Osteocyte (in vitro differentiated cells): ENCODE results near the gene MRGPRD. TPM values are rescaled to one million over a fixed set of nuclear protein-coding genes. Genes with fewer than 3 reads are reported as not detected.

Experiments
- DNase-seq: peaks from one replicate; pipeline ENCODE4 v3.0.0; 2021; ENCODE audit warnings: mixed read lengths; ENCODE audit not compliant: unreplicated experiment; ENCODE audit errors: extremely low spot score
- H3K27ac Mint-ChIP-seq: one replicate; pipeline ENCODE4 v1.8.0; 2021; ENCODE audit warnings: mild to moderate bottlenecking, mixed read lengths; ENCODE audit not compliant: unreplicated experiment
- H3K27me3 Mint-ChIP-seq: one replicate; pipeline ENCODE4 v1.8.0; 2021; ENCODE audit warnings: mixed read lengths; ENCODE audit not compliant: unreplicated experiment
- H3K36me3 Mint-ChIP-seq: one replicate; pipeline ENCODE4 v1.8.0; 2021; ENCODE audit warnings: mixed read lengths; ENCODE audit not compliant: unreplicated experiment
- H3K4me1 Mint-ChIP-seq: one replicate; pipeline ENCODE4 v1.8.0; 2021; ENCODE audit warnings: mixed read lengths; ENCODE audit not compliant: unreplicated experiment
- H3K4me3 Mint-ChIP-seq: one replicate; pipeline ENCODE4 v1.8.0; 2021; ENCODE audit warnings: mild to moderate bottlenecking, moderate library complexity, mixed read lengths; ENCODE audit not compliant: unreplicated experiment
- H3K9me3 Mint-ChIP-seq: one replicate; pipeline ENCODE4 v1.8.0; 2021; ENCODE audit warnings: mixed read lengths; ENCODE audit not compliant: unreplicated experiment
- total RNA-seq: library from RNA; stranded (reverse); gene quantifications from 2 replicates; pipeline ENCODE4 v1.2.1, GENCODE V29; 2021
- TF ChIP-seq, protein P1 (sequence below): fragments of 200-600 bp; sonication (generic); IDR thresholded peaks from 2 replicates; pipeline ENCODE4 v1.5.0; 2021; ENCODE audit warnings: antibody characterized with exemption, mild to moderate bottlenecking, moderate library complexity

The MRGPRD gene
- total RNA-seq, 1 donor from 2014 or later, result not detected

GRCh38 chr11:68933605-68934320 is 47.0 kb downstream of the MRGPRD start:
- no peaks in the 10 kb centered on the region for H3K27me3 Mint-ChIP-seq
- TF ChIP-seq, protein P1, sequence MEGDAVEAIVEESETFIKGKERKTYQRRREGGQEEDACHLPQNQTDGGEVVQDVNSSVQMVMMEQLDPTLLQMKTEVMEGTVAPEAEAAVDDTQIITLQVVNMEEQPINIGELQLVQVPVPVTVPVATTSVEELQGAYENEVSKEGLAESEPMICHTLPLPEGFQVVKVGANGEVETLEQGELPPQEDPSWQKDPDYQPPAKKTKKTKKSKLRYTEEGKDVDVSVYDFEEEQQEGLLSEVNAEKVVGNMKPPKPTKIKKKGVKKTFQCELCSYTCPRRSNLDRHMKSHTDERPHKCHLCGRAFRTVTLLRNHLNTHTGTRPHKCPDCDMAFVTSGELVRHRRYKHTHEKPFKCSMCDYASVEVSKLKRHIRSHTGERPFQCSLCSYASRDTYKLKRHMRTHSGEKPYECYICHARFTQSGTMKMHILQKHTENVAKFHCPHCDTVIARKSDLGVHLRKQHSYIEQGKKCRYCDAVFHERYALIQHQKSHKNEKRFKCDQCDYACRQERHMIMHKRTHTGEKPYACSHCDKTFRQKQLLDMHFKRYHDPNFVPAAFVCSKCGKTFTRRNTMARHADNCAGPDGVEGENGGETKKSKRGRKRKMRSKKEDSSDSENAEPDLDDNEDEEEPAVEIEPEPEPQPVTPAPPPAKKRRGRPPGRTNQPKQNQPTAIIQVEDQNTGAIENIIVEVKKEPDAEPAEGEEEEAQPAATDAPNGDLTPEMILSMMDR, result no peak
- H3K4me1 Mint-ChIP-seq, result no peaks in the 10 kb centered on the region
- H3K4me3 Mint-ChIP-seq, result no peak overlapping the region
- DNase-seq, result no peak
- no peaks in the 10 kb centered on the region for H3K9me3 Mint-ChIP-seq
- H3K27ac Mint-ChIP-seq, result no peak overlapping the region
- H3K36me3 Mint-ChIP-seq, result peaks cover 28% of the 10 kb centered on the region

GRCh38 chr11:68932933-68933577 is 47.7 kb downstream of the MRGPRD start:
- no peaks in the 10 kb centered on the region for H3K4me1 Mint-ChIP-seq
- no peaks in the 10 kb centered on the region for H3K27me3 Mint-ChIP-seq
- DNase-seq, result no peak
- no peak overlapping the region for H3K4me3 Mint-ChIP-seq
- H3K36me3 Mint-ChIP-seq, result peaks cover 27% of the 10 kb centered on the region
- no peaks in the 10 kb centered on the region for H3K9me3 Mint-ChIP-seq
- H3K27ac Mint-ChIP-seq, result no peak overlapping the region
- TF ChIP-seq, protein P1, result no peak

GRCh38 chr11:68932358-68932757 is 48.4 kb downstream of the MRGPRD start:
- Mint-ChIP-seq H3K4me1 (no peaks in the 10 kb centered on the region), H3K27ac (no peak overlapping the region), H3K36me3 (peaks cover 34% of the 10 kb centered on the region), H3K4me3 (no peak overlapping the region), H3K9me3 (no peaks in the 10 kb centered on the region), H3K27me3 (no peaks in the 10 kb centered on the region)
- no peak for DNase-seq
- TF ChIP-seq, protein P1, result no peak

DNA sequence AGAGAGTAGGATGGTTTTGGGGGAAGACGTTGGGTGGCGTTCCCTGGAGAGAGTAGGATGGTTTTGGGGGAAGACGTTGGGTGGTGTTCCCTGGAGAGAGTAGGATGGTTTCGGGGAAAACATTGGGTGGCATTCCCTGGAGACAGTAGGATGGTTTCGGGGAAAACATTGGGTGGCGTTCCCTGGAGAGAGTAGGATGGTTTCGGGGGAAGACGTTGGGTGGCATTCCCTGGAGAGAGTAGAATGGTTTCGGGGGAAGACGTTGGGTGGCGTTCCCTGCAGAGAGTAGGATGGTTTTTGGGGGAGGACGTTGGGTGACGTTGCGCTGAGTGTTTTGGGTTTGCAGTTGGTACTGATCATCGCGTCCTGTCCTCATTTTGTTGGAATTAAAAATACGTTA is 48.9 kb downstream of the MRGPRD start:
- Mint-ChIP-seq H3K27me3 (no peaks in the 10 kb centered on the region), H3K4me1 (no peaks in the 10 kb centered on the region), H3K36me3 (peaks cover 39% of the 10 kb centered on the region), H3K9me3 (no peaks in the 10 kb centered on the region), H3K4me3 (no peak overlapping the region), H3K27ac (no peak overlapping the region)
- TF ChIP-seq, protein P1, result no peak
- no peak for DNase-seq

GRCh38 chr11:68930991-68931855 is 49.6 kb downstream of the MRGPRD start:
- Mint-ChIP-seq H3K9me3 (no peaks in the 10 kb centered on the region), H3K4me1 (no peaks in the 10 kb centered on the region), H3K4me3 (no peak overlapping the region), H3K27me3 (no peaks in the 10 kb centered on the region), H3K36me3 (peaks cover 41% of the 10 kb centered on the region), H3K27ac (no peak overlapping the region)
- no peak for DNase-seq
- TF ChIP-seq, protein P1, result no peak
